Activated T-helper 1 cell treated with anti-CD3 and anti-CD28 coated beads, Interleukin-12 subunit alpha, Interleukin-12 subunit beta, Interleukin-2, Interleukin-4 antibody, amounts not matched to agents 30 ng/mL and 10 ng/mL and 1 ng/mL, durations not matched to agents 14 hours and 24 hours and 36 hours (primary cell): ENCODE results near the gene OR2B2. TPM values are rescaled to one million over a fixed set of nuclear protein-coding genes. Genes with fewer than 3 reads are reported as not detected.
A peak's percentile ranks its signal among the peaks of the same experiment; 100 is the strongest.
"Not testable (repeated sequence)": the region's sequence is repeated elsewhere in the genome, so short reads cannot be mapped to it uniquely, and the experiment has no call there.

Experiments used
- DNase-seq: peaks from one replicate; pipeline ENCODE4 v3.0.0; 2021; ENCODE audit warnings: low spot score
- H3K27ac Mint-ChIP-seq: one replicate; pipeline ENCODE4 v1.8.0; 2021; ENCODE audit warnings: mild to moderate bottlenecking, mixed read lengths
- H3K27me3 Mint-ChIP-seq: one replicate; pipeline ENCODE4 v1.8.0; 2022; ENCODE audit warnings: mild to moderate bottlenecking, moderate library complexity, mixed read lengths; ENCODE audit not compliant: insufficient read depth
- H3K36me3 Mint-ChIP-seq: one replicate; pipeline ENCODE4 v1.8.0; 2021; ENCODE audit warnings: low read depth, mixed read lengths
- H3K4me1 Mint-ChIP-seq: one replicate; pipeline ENCODE4 v1.8.0; 2021; ENCODE audit warnings: low read depth, mixed read lengths
- H3K4me3 Mint-ChIP-seq: one replicate; pipeline ENCODE4 v1.8.0; 2021; ENCODE audit warnings: mild to moderate bottlenecking, moderate library complexity, mixed read lengths
- H3K9me3 Mint-ChIP-seq: one replicate; pipeline ENCODE4 v1.8.0; 2021; ENCODE audit warnings: mixed read lengths
- intact Hi-C: fragments of 100-400 bp; cut with micrococcal nuclease; formaldehyde crosslinking; loops from one replicate; pipeline ENCODE4 v1.15.1; 2024
- total RNA-seq: library from RNA; stranded (reverse); gene quantifications from 2 replicates; pipeline ENCODE4 v1.2.3, GENCODE V29; 2022

The OR2B2 gene
- total RNA-seq, 1 donor from 2014 or later: not detected

GRCh38 chr6:27902335-27903314 is 9.6 kb downstream of the OR2B2 start:
- H3K4me1 Mint-ChIP-seq: peaks cover 24% of the 10 kb centered on the region
- intact Hi-C loops: loop anchor here (1.0 to 10.0 kb wide), 18 partner anchors 130 to 1080 kb away; partner anchors contain the start of genes ZNF165, ZSCAN26 and ZSCAN31
- H3K27me3 Mint-ChIP-seq: peaks cover 26% of the 10 kb centered on the region
- peak overlapping the region; percentile 79 for H3K4me3 Mint-ChIP-seq
- H3K9me3 Mint-ChIP-seq: no peaks in the 10 kb centered on the region
- DNase-seq: peak; percentile 77
- peak overlapping the region; percentile 95 for H3K27ac Mint-ChIP-seq
- peaks cover 2% of the 10 kb centered on the region for H3K36me3 Mint-ChIP-seq

GRCh38 chr6:27901801-27902200 is 10.4 kb downstream of the OR2B2 start:
- Mint-ChIP-seq H3K4me1 (peaks cover 25% of the 10 kb centered on the region), H3K27me3 (peaks cover 18% of the 10 kb centered on the region), H3K27ac (peak overlapping the region; percentile 40), H3K9me3 (no peaks in the 10 kb centered on the region), H3K4me3 (peak overlapping the region; percentile 33), H3K36me3 (peaks cover 2% of the 10 kb centered on the region)
- intact Hi-C loops: loop anchor here (1.0 to 10.0 kb wide), 18 partner anchors 130 to 1080 kb away; partner anchors contain the start of genes ZNF165, ZSCAN26 and ZSCAN31
- no peak for DNase-seq

GRCh38 chr6:27900197-27900596 is 12.0 kb downstream of the OR2B2 start:
- not testable (repeated sequence) for H3K4me3 Mint-ChIP-seq, H3K36me3 Mint-ChIP-seq, DNase-seq, H3K9me3 Mint-ChIP-seq, H3K27ac Mint-ChIP-seq
- intact Hi-C loops: loop anchor here (5.0 to 10.0 kb wide), 8 partner anchors 237 to 1082 kb away; partner anchors contain the start of gene ZSCAN31
- Mint-ChIP-seq H3K4me1 (peaks cover 33% of the 10 kb centered on the region), H3K27me3 (peaks cover 13% of the 10 kb centered on the region)

GRCh38 chr6:27899543-27899942 is 12.7 kb downstream of the OR2B2 start:
- Mint-ChIP-seq H3K4me1 (peaks cover 33% of the 10 kb centered on the region), H3K36me3 (peaks cover 2% of the 10 kb centered on the region), H3K9me3 (no peaks in the 10 kb centered on the region), H3K27me3 (peaks cover 8% of the 10 kb centered on the region), H3K27ac (no peak overlapping the region), H3K4me3 (no peak overlapping the region)
- no peak for DNase-seq
- intact Hi-C loops: loop anchor here (5.0 to 10.0 kb wide), 3 partner anchors 1347 to 1615 kb away; a partner anchor contains a TSS

- H3K27ac Mint-ChIP-seq: peak overlapping the region; percentile 5
- H3K9me3 Mint-ChIP-seq: no peaks in the 10 kb centered on the region
- intact Hi-C loops: loop anchor here (5.0 to 10.0 kb wide), 3 partner anchors 1345 to 1613 kb away; a partner anchor contains a TSS
- peaks cover 39% of the 10 kb centered on the region for H3K4me1 Mint-ChIP-seq
- peaks cover 6% of the 10 kb centered on the region for H3K27me3 Mint-ChIP-seq
- H3K4me3 Mint-ChIP-seq: no peak overlapping the region
- DNase-seq: no peak
- H3K36me3 Mint-ChIP-seq: peaks cover 3% of the 10 kb centered on the region
These were observed 14.5 kb downstream of the OR2B2 start for GRCh38 chr6:27897580-27898206.

- H3K27me3 Mint-ChIP-seq: no peaks in the 10 kb centered on the region
- H3K36me3 Mint-ChIP-seq: peaks cover 3% of the 10 kb centered on the region
- peak overlapping the region; percentile 19 for H3K27ac Mint-ChIP-seq
These were observed 15.8 kb downstream of the OR2B2 start for GRCh38 chr6:27896398-27896796.

GRCh38 chr6:27894839-27895762 is 17.1 kb downstream of the OR2B2 start:
- H3K27me3 Mint-ChIP-seq: no peaks in the 10 kb centered on the region
- H3K4me3 Mint-ChIP-seq: no peak overlapping the region
- H3K27ac Mint-ChIP-seq: no peak overlapping the region
- peaks cover 1% of the 10 kb centered on the region for H3K36me3 Mint-ChIP-seq
- DNase-seq: peak; percentile 59
- no peaks in the 10 kb centered on the region for H3K9me3 Mint-ChIP-seq
- intact Hi-C loops: loop anchor here (1.0 to 10.0 kb wide), 19 partner anchors 58 to 1773 kb away; partner anchors contain the start of genes ABT1 and ZNF165
- peaks cover 43% of the 10 kb centered on the region for H3K4me1 Mint-ChIP-seq

More at GRCh38 chr6:27896398-27896796, 15.8 kb downstream of the OR2B2 start:
- no peak for DNase-seq
- H3K4me1 Mint-ChIP-seq: peaks cover 39% of the 10 kb centered on the region
- intact Hi-C loops: loop anchor here (1.0 to 10.0 kb wide), 4 partner anchors 377 to 1612 kb away; a partner anchor contains a TSS
- no peaks in the 10 kb centered on the region for H3K9me3 Mint-ChIP-seq
- H3K4me3 Mint-ChIP-seq: no peak overlapping the region

GRCh38 chr6:27893836-27894807 is 18.1 kb downstream of the OR2B2 start:
- Mint-ChIP-seq H3K4me3 (no peak overlapping the region), H3K4me1 (peaks cover 53% of the 10 kb centered on the region), H3K9me3 (no peaks in the 10 kb centered on the region), H3K36me3 (peaks cover 1% of the 10 kb centered on the region), H3K27ac (no peak overlapping the region), H3K27me3 (no peaks in the 10 kb centered on the region)
- peak; percentile 76 for DNase-seq
- intact Hi-C loops: loop anchor here (1.0 to 10.0 kb wide), 14 partner anchors 141 to 1867 kb away; partner anchors contain the start of genes ABT1 and ZNF165

GRCh38 chr6:27893059-27893835 is 18.9 kb downstream of the OR2B2 start:
- H3K9me3 Mint-ChIP-seq: no peaks in the 10 kb centered on the region
- no peak overlapping the region for H3K27ac Mint-ChIP-seq
- DNase-seq: peak; percentile 93
- peaks cover 1% of the 10 kb centered on the region for H3K36me3 Mint-ChIP-seq
- no peak overlapping the region for H3K4me3 Mint-ChIP-seq
- H3K4me1 Mint-ChIP-seq: peaks cover 61% of the 10 kb centered on the region
- H3K27me3 Mint-ChIP-seq: no peaks in the 10 kb centered on the region
- intact Hi-C loops: loop anchor here (1.0 to 10.0 kb wide), 9 partner anchors 140 to 1866 kb away; partner anchors contain the start of gene ABT1

- H3K4me3 Mint-ChIP-seq: no peak overlapping the region
- H3K27ac Mint-ChIP-seq: no peak overlapping the region
- no peak for DNase-seq
- no peaks in the 10 kb centered on the region for H3K27me3 Mint-ChIP-seq
- H3K9me3 Mint-ChIP-seq: no peaks in the 10 kb centered on the region
- H3K4me1 Mint-ChIP-seq: peaks cover 65% of the 10 kb centered on the region
- H3K36me3 Mint-ChIP-seq: peaks cover 1% of the 10 kb centered on the region
- intact Hi-C loops: loop anchor here (1.0 to 10.0 kb wide), 9 partner anchors 139 to 1866 kb away; partner anchors contain the start of gene ABT1
These were observed 19.5 kb downstream of the OR2B2 start for GRCh38 chr6:27892649-27893058.
